Inflammatory macrophage treated with lipopolysaccharide for 4 hours (primary cell): ENCODE results near the gene OBSCN.

Source experiments
- DNase-seq: peaks from one replicate; pipeline ENCODE4 v3.0.0-alpha.2; 2020

OBSCN gene

GRCh38 chr1:228362141-228362883 lies 154.5 kb downstream of the OBSCN start:
- no peak for DNase-seq

- no peak for DNase-seq
These were observed 155.1 kb downstream of the OBSCN start for GRCh38 chr1:228362884-228363450.

GRCh38 chr1:228363686-228364067 lies 155.8 kb downstream of the OBSCN start:
- DNase-seq: no peak

GRCh38 chr1:228364068-228364705 lies 156.3 kb downstream of the OBSCN start:
- no peak for DNase-seq

- DNase-seq: no peak
These were observed 156.9 kb downstream of the OBSCN start for GRCh38 chr1:228364706-228365213.

- no peak for DNase-seq
These were observed 157.6 kb downstream of the OBSCN start for GRCh38 chr1:228365271-228366061.

- no peak for DNase-seq
These were observed 158.4 kb downstream of the OBSCN start for GRCh38 chr1:228366062-228366865.

- no peak for DNase-seq
These were observed 159.3 kb downstream of the OBSCN start for GRCh38 chr1:228366866-228367741.

- DNase-seq: no peak
These were observed 160.3 kb downstream of the OBSCN start for GRCh38 chr1:228367798-228368791.

GRCh38 chr1:228368801-228369607 lies 161.2 kb downstream of the OBSCN start:
- no peak for DNase-seq

- DNase-seq: no peak
These were observed 162.0 kb downstream of the OBSCN start for GRCh38 chr1:228369608-228370438.

GRCh38 chr1:228370439-228370940 lies 162.6 kb downstream of the OBSCN start:
- DNase-seq: no peak

- DNase-seq: no peak
These were observed 163.3 kb downstream of the OBSCN start for GRCh38 chr1:228370941-228371740.

- DNase-seq: no peak
These were observed 163.9 kb downstream of the OBSCN start for GRCh38 chr1:228371741-228372182.

- DNase-seq: no peak
These were observed 164.5 kb downstream of the OBSCN start for GRCh38 chr1:228372183-228373003.
